ENCODE results near the gene SLX9. TPM values are rescaled to one million over a fixed set of nuclear protein-coding genes. Genes with fewer than 3 reads are reported as not detected.

The SLX9 gene
- total RNA-seq, 3 donors from 2014 or later: 15.8 to 17.7 (median 17.0) TPM

GRCh38 chr21:45010860-45011259, 71.0 kb downstream of the SLX9 start:
- no peaks in the 10 kb centered on the region for H3K9me3 ChIP-seq
- H3K27ac ChIP-seq: peak overlapping the region; percentile 68 to 87
- DNase-seq (ENCODE audit: low spot score in 2 of 2): no peak
- no peak for TF ChIP-seq POLR2AphosphoS5 (IDR thresholded peaks at IDR 0.05)
- no peak for TF ChIP-seq POLR2A (IDR thresholded peaks at IDR 0.05)
- no peak for TF ChIP-seq CTCF (IDR thresholded peaks at IDR 0.05)
- no peaks in the 10 kb centered on the region for H3K36me3 ChIP-seq
- no peaks in the 10 kb centered on the region for H3K27me3 ChIP-seq
- intact Hi-C loops (cut with DNase I; ENCODE audit: low total_unique reads): no loop called here
- H3K4me3 ChIP-seq: no peak overlapping the region
- no peaks in the 10 kb centered on the region for H3K4me1 ChIP-seq

GRCh38 chr21:45011426-45011825, 71.6 kb downstream of the SLX9 start:
- H3K4me1 ChIP-seq: no peaks in the 10 kb centered on the region
- H3K9me3 ChIP-seq: no peaks in the 10 kb centered on the region
- DNase-seq (ENCODE audit: low spot score in 2 of 2): no peak
- H3K27ac ChIP-seq: peak overlapping the region; percentile 68 to 87
- intact Hi-C loops (cut with DNase I; ENCODE audit: low total_unique reads): no loop called here
- no peaks in the 10 kb centered on the region for H3K36me3 ChIP-seq
- no peak overlapping the region for H3K4me3 ChIP-seq
- no peak for TF ChIP-seq POLR2A (IDR thresholded peaks at IDR 0.05)
- no peak for TF ChIP-seq CTCF (IDR thresholded peaks at IDR 0.05)
- TF ChIP-seq POLR2AphosphoS5 (IDR thresholded peaks at IDR 0.05): no peak
- no peaks in the 10 kb centered on the region for H3K27me3 ChIP-seq

- H3K4me1 ChIP-seq: no peaks in the 10 kb centered on the region
- peak in 1 of 2 donors; percentile 84 for DNase-seq (ENCODE audit: low spot score in 2 of 2)
- peak overlapping the region; percentile 68 to 87 for H3K27ac ChIP-seq
- no peaks in the 10 kb centered on the region for H3K27me3 ChIP-seq
- H3K4me3 ChIP-seq: peak overlapping the region in 1 of 3 donors; percentile 15
- intact Hi-C loops (cut with DNase I; ENCODE audit: low total_unique reads): no loop called here
- no peaks in the 10 kb centered on the region for H3K36me3 ChIP-seq
- TF ChIP-seq POLR2AphosphoS5 (IDR thresholded peaks at IDR 0.05) (peak in 1 of 3 donors; percentile 54), POLR2A (IDR thresholded peaks at IDR 0.05) (no peak)
- no peaks in the 10 kb centered on the region for H3K9me3 ChIP-seq
Observed at GRCh38 chr21:45011911-45012661, 72.3 kb downstream of the SLX9 start.

GRCh38 chr21:45012662-45013259, 72.9 kb downstream of the SLX9 start:
- H3K27me3 ChIP-seq: no peaks in the 10 kb centered on the region
- no peaks in the 10 kb centered on the region for H3K4me1 ChIP-seq
- no peak for TF ChIP-seq POLR2AphosphoS5 (IDR thresholded peaks at IDR 0.05)
- no peak for TF ChIP-seq POLR2A (IDR thresholded peaks at IDR 0.05)
- no peak for TF ChIP-seq CTCF (IDR thresholded peaks at IDR 0.05)
- H3K27ac ChIP-seq: peak overlapping the region; percentile 68 to 87
- intact Hi-C loops (cut with DNase I; ENCODE audit: low total_unique reads): no loop called here
- DNase-seq (ENCODE audit: low spot score in 2 of 2): no peak
- H3K4me3 ChIP-seq: peak overlapping the region in 1 of 3 donors; percentile 15
- H3K9me3 ChIP-seq: no peaks in the 10 kb centered on the region
- no peaks in the 10 kb centered on the region for H3K36me3 ChIP-seq

- no peak for TF ChIP-seq POLR2AphosphoS5 (IDR thresholded peaks at IDR 0.05)
- TF ChIP-seq CTCF (IDR thresholded peaks at IDR 0.05): no peak
- TF ChIP-seq POLR2A (IDR thresholded peaks at IDR 0.05): no peak
- H3K27me3 ChIP-seq: no peaks in the 10 kb centered on the region
- H3K36me3 ChIP-seq: no peaks in the 10 kb centered on the region
- peak overlapping the region; percentile 68 to 87 for H3K27ac ChIP-seq
- H3K4me1 ChIP-seq: no peaks in the 10 kb centered on the region
- H3K4me3 ChIP-seq: no peak overlapping the region
- intact Hi-C loops (cut with DNase I; ENCODE audit: low total_unique reads): no loop called here
- DNase-seq (ENCODE audit: low spot score in 2 of 2): no peak
- H3K9me3 ChIP-seq: no peaks in the 10 kb centered on the region
Observed at GRCh38 chr21:45013260-45013841, 73.5 kb downstream of the SLX9 start.

Data from breast epithelium (tissue), 4 donors.